Right cardiac atrium (tissue), 5 donors: ENCODE measurements around the gene HDAC5. TPM values are rescaled to one million over a fixed set of nuclear protein-coding genes. Genes with fewer than 3 reads are reported as not detected.
"Not testable (repeated sequence)": the region's sequence is repeated elsewhere in the genome, so short reads cannot be mapped to it uniquely, and the experiment has no call there.

Experiments
- ATAC-seq, 2 donors: fragments of 200-7000 bp; cut with Tn5 transposase; one replicate each; pipeline versions ENCODE4 v1.8.0 to v1.9.1; 2020; ENCODE audit warnings: moderate library complexity in 2 of 2, mild to moderate bottlenecking in 1 of 2
- DNase-seq, 3 donors: peaks; one replicate each; pipeline ENCODE4 v3.0.0-alpha.2; 2020
- H3K27ac ChIP-seq: one replicate; pipeline ENCODE4 v1.5.1; 2013; ENCODE audit warnings: mild to moderate bottlenecking, low read length, control low read depth, moderate library complexity
- H3K27me3 ChIP-seq: one replicate; pipeline ENCODE4 v1.6.1; 2013; ENCODE audit not compliant: control insufficient read depth, insufficient read depth
- H3K4me1 ChIP-seq: one replicate; pipeline ENCODE4 v1.6.1; 2013; ENCODE audit warnings: low read length; ENCODE audit not compliant: control insufficient read depth, insufficient read depth
- H3K4me3 ChIP-seq: one replicate; pipeline ENCODE4 v1.5.1; 2013; ENCODE audit warnings: low read length, control low read depth
- H3K9me3 ChIP-seq: one replicate; pipeline ENCODE4 v1.6.1; 2013; ENCODE audit warnings: low read length; ENCODE audit not compliant: control insufficient read depth
- whole genome bisulfite sequencing: extraction: QIAGEN DNeasy Blood & Tissue Kit; methylation state at CpG from one replicate; pipeline ENCODE4 v1.1.7; 2013; 5-methylcytosine and 5-hydroxymethylcytosine counted together
- intact Hi-C, 4 donors: fragments of 100-400 bp; cut with DNase I; formaldehyde crosslinking; loops; one replicate each; pipeline versions ENCODE4 v1.11.0 to v1.14.0; 2022 to 2023
- polyA plus RNA-seq: library from polyadenylated mRNA; stranded (reverse); fragments of 200-250 nt; gene quantifications from one replicate; pipeline ENCODE4 v1.2.3, GENCODE V29; 2013
- total RNA-seq, 4 donors: library from RNA; stranded (reverse); fragmentation: NEBNext Ultra II Directional; extraction: Animal tissue kit (Norgen Biotek cat#: 25700); gene quantifications; one replicate each; pipeline ENCODE4 v1.2.1, GENCODE V29; 2021
- donor health status: healthy with polysubstance abuse.
- donor health status: DM: no; HTN: yes; CAD: no.
- donor health status: DM: no; HTN: no; CAD: no.
- donor health status: DM: no; HTN: yes; CAD: no; lungs with severe emphysema.
- donor health status: DM: yes; HTN: yes; CAD: no.

The HDAC5 gene
- total and polyA plus RNA-seq, 5 donors = 47.9 to 89.2 (median 72.4) TPM

- no peaks in the 10 kb centered on the region for H3K9me3 ChIP-seq
- no peak overlapping the region for H3K4me3 ChIP-seq
- DNase-seq = peak in 1 of 3 donors; percentile 12
- intact Hi-C loops = no loop called here
- peaks cover 5% of the 10 kb centered on the region for H3K4me1 ChIP-seq
- 95% methylated on average over 4 of the region's 4 CpGs for WGBS
- no peak for ATAC-seq
- no peak overlapping the region for H3K27ac ChIP-seq
- H3K27me3 ChIP-seq = no peaks in the 10 kb centered on the region
Observed at GRCh38 chr17:44149750-44150329, 26.4 kb upstream of the HDAC5 start.

GRCh38 chr17:44149066-44149465, 25.6 kb upstream of the HDAC5 start:
- H3K9me3 ChIP-seq, ATAC-seq, DNase-seq, H3K4me3 ChIP-seq, intact Hi-C loops, H3K27me3 ChIP-seq, H3K27ac ChIP-seq, H3K4me1 ChIP-seq: not testable (repeated sequence)
- WGBS = 90% methylated on average over 3 of the region's 3 CpGs

DNA sequence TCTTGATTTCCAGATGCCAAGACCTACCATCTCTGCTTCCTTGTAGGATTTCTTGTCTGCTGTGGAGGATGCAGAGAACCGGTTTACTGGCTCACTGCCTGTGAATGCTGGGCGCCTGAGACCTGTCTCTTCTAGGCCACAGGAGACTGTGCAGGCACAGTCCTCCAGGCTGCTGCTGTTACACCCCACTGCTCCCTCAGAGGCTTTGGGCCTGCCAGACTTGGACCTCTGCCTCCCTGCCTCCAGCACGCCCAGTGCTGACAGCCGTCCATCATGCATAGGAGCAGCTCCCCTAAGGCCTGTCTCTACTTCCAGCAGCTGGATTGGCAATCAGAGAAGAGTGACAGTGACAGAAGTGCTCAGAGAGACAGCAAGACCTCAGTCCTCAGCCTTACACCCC, 24.4 kb upstream of the HDAC5 start:
- ATAC-seq (peak; percentile 52 to 65), DNase-seq (no peak)
- 75% methylated on average over 4 of the region's 4 CpGs for WGBS
- intact Hi-C loops = no loop called here
- Histone ChIP-seq H3K4me3 (no peak overlapping the region), H3K9me3 (no peaks in the 10 kb centered on the region), H3K27me3 (no peaks in the 10 kb centered on the region), H3K27ac (peak overlapping the region; percentile 33), H3K4me1 (peaks cover 5% of the 10 kb centered on the region)

DNA sequence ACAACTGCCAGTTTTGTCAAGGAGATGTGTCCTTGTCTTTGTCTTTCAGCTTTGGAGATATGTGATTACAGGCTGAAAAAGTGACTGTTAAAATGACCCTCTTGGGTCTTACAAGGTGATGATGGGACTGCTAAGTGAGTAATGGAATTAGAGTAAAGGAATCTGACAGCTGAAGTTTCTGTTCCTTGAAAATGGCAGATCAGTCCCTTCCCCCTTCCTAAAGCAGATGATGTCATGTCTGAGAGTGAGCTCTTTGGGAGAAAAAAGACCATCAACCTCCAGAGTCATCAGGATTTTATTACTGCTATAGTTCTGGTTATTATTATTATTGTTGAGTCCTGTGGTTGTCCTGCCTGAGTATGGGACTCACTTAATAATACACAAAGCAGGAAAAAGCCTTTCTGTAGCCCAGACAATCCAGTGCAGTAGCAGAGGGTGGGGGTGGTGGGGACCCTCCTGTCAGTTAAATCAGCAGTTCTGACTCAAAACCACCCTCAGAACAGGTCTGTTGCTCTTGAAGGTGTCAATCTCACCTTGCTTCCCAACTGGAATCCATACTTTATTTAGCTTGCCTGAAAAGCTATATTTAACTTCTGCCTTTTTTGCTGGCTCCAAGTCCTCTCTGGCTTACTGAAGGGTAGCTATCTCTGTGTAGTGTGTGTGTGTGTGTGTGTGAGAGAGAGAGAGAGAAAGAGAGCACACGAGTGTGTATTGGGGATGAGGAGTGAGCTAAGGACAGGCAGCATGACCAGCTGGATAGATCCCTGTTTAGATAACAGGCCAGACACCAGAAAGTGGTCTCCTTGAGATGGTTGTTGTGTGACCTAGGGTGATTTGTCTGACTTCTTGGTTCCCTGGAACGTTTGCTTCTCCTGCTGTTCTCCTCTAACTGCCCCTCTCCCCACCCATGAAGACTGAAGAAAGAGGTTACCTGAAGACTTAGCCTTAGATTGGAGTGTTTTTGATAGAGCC, 23.2 kb upstream of the HDAC5 start:
- DNase-seq (peak in 1 of 3 donors; percentile 2), ATAC-seq (peak; percentile 53 to 58)
- Histone ChIP-seq H3K9me3 (no peaks in the 10 kb centered on the region), H3K27ac (peak overlapping the region; percentile 91), H3K4me3 (no peak overlapping the region), H3K4me1 (peaks cover 5% of the 10 kb centered on the region), H3K27me3 (no peaks in the 10 kb centered on the region)
- intact Hi-C loops = no loop called here
- WGBS = 22% methylated on average over 2 of the region's 2 CpGs

- intact Hi-C loops = no loop called here
- Histone ChIP-seq H3K9me3 (no peaks in the 10 kb centered on the region), H3K4me1 (peaks cover 5% of the 10 kb centered on the region), H3K4me3 (no peak overlapping the region), H3K27me3 (no peaks in the 10 kb centered on the region), H3K27ac (peak overlapping the region; percentile 30)
- WGBS = 80% methylated on average over 7 of the region's 7 CpGs
- DNase-seq (peak in 1 of 3 donors; percentile 61), ATAC-seq (no peak)
Observed at GRCh38 chr17:44144966-44145739, 21.7 kb upstream of the HDAC5 start.

DNA sequence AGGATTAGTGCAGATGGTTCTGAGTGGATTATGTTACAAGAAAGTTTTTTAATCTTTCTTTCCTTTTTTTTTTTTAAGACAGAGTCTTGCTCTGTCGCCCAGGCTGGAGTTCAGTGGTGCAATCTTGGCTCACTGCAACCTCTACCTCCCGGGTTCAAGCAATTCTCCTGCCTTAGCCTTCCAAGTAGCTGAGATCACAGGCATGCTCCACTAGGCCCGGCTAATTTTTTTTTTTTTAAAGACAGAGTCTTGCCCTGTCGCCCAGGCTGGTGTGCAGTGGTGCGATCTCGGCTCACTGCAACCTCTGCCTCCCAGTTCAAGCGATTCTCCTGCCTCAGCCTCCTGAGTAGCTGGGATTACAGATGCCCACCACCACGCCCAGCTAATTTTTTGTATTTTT, 20.5 kb upstream of the HDAC5 start:
- ATAC-seq, DNase-seq, intact Hi-C loops, H3K27me3 ChIP-seq, H3K27ac ChIP-seq, H3K4me3 ChIP-seq, H3K9me3 ChIP-seq, H3K4me1 ChIP-seq: not testable (repeated sequence)
- 88% methylated on average over 8 of the region's 8 CpGs for WGBS

GRCh38 chr17:44137891-44138709, 14.7 kb upstream of the HDAC5 start:
- peak; percentile 83 to 92 (median 90) for DNase-seq
- 7% methylated on average over 20 of the region's 20 CpGs for WGBS
- no peak overlapping the region for H3K27ac ChIP-seq
- intact Hi-C loops = no loop called here
- no peaks in the 10 kb centered on the region for H3K27me3 ChIP-seq
- H3K4me3 ChIP-seq = no peak overlapping the region
- H3K4me1 ChIP-seq = no peaks in the 10 kb centered on the region
- ATAC-seq = peak; percentile 82 to 93
- H3K9me3 ChIP-seq = no peaks in the 10 kb centered on the region

DNA sequence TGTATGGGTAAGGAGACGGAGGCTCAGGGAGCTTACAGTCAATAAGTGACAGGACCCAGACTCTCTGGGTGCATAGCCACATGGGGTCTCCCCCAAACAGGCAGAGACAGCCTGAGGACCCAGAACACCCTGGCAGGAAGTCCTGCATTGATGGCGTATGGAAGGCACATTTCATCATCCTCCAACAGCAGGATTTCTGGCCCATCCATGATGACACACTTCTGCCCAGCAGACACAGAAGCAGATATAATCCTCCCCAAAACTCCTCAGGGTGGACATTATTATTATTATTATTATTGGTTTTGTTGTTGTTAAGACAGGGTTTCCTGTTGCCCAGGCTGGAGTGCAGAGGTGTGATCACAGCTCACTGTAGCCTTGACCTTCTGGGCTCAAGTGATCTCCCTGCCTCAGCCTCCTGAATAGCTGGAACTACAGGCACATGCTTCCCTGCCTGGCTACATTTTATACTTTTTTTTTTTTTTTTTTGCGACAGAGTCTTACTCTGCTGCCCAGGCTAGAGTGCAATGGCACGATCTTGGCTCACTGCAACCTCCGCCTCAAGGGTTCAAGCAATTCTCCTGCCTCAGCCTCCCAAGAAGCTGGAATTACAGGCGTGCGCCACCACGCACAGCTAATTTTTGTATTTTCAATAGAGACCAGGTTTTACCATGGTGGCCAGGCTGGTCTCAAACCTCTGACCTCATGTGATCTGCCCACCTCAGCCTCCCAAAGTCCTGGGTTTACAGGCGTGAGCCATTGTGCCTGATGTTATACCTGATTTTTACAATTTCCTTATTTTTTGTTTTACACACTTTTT, 11.5 kb upstream of the HDAC5 start:
- intact Hi-C loops = no loop called here
- Histone ChIP-seq H3K27me3 (no peaks in the 10 kb centered on the region), H3K9me3 (no peaks in the 10 kb centered on the region), H3K27ac (no peak overlapping the region), H3K4me1 (no peaks in the 10 kb centered on the region), H3K4me3 (no peak overlapping the region)
- 94% methylated on average over 9 of the region's 9 CpGs for WGBS
- ATAC-seq (no peak), DNase-seq (no peak)

- ATAC-seq (no peak), DNase-seq (no peak)
- Histone ChIP-seq H3K4me1 (no peaks in the 10 kb centered on the region), H3K27me3 (no peaks in the 10 kb centered on the region), H3K27ac (no peak overlapping the region), H3K9me3 (no peaks in the 10 kb centered on the region), H3K4me3 (no peak overlapping the region)
- intact Hi-C loops = no loop called here
- 71% methylated on average over 4 of the region's 4 CpGs for WGBS
Observed at GRCh38 chr17:44133918-44134476, 10.6 kb upstream of the HDAC5 start.
